ENCODE data around the gene DDX1.

Gene DDX1

DNA sequence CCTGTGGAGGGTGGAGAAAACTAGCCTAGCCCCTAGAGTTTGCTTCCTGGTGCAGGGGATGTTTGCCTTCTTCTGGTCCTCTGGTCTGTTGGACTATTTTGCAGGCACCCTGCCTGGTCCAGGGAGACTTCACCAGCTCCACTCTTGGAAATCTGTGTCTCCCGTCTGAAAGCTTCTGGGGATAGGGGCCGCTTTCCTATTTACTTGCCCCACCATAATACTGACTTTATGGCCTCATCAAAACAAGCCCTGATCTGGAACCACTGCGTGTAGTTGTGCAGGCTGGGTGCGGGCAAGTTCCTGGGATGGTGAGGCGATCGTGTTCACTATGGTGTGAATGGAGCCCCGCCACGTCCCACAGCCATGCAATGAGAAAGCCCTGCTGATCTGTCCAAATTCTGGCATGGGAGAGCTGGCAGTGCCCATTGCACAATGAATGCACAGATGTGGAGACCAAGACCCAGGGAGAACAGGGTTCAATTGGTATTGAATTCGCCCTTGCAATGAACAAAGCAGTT lies 74.3 kb downstream of the DDX1 start:
- DNase-seq = no peak

DNA sequence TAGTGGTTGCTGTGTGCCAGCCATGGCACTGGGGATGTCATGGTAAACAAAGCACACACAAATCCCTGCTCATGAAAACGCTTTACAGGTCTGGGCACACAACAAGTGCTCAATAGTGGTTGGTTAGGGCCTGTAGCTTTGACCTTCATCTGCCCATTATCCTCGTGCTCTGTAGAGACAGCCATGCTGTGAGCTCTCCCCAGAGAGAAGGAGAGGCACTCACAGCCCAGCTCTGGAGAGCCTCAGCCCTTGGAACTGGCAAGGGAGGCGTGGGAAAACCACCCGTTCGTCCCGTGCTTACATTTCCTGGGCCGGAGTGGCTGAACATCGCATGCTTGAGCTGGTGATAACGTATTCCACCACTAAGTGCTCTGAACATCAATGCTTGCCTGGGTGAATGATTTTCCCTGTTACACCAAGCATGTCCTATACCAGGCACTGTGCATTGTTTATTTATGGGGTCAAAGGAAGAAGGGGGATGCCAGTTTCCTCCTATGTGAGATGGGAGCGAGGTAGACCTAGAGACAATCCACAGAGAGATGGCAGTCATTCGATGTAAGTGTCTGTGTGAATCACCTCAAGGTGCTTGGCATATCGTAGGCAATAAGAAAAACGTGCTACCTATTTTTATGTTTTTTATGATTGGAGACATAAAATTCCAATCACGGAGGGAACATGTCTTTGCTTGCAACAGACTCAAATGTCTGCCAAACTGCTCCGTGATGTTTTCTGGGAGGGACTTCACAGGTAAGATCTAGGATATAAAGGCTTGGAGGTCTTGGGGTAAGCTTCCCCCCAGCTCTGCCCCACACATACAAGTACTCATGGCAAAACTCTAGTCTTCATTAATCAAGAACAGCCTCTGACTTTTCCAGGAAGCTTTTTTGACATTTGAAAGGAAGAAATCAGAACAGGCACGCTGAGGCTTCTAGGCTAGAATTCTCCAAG lies 75.5 kb downstream of the DDX1 start:
- peak; percentile 37 for DNase-seq

DNA sequence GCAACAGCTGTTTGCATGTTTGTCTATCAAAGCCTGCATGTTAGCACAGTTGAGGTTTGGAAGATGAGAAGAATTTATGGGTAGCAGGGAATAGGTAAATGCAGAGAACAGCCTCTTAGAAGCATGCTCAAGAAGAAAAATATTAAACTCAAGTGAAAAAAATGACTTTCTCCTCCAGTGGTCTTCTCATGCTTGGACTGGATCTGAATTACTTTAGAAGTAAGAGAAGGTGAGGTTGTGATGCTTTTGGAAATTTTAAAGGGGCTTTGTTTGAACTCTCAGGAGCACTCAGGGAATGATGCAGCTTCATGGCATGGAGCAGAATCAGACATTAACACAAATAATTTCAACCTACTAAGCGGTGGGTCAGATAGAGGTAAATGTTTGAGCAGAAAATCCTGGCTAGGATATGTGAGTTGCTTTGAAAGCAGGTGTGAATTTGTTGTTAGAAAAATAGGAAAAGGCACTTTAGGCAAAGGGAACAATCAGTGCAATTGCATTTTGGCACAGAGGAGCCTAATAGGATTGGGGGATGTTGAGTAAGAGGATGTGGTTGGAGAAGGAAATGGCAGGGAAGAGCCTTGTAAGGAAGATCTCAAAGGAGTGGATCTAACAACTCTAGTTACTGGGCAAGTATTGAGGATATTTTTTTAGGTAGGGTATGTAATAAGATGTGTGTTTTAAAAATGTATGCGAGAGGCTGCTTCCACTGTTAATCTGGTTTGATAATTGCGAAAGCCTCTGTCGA lies 76.3 kb downstream of the DDX1 start:
- DNase-seq = no peak

DNA sequence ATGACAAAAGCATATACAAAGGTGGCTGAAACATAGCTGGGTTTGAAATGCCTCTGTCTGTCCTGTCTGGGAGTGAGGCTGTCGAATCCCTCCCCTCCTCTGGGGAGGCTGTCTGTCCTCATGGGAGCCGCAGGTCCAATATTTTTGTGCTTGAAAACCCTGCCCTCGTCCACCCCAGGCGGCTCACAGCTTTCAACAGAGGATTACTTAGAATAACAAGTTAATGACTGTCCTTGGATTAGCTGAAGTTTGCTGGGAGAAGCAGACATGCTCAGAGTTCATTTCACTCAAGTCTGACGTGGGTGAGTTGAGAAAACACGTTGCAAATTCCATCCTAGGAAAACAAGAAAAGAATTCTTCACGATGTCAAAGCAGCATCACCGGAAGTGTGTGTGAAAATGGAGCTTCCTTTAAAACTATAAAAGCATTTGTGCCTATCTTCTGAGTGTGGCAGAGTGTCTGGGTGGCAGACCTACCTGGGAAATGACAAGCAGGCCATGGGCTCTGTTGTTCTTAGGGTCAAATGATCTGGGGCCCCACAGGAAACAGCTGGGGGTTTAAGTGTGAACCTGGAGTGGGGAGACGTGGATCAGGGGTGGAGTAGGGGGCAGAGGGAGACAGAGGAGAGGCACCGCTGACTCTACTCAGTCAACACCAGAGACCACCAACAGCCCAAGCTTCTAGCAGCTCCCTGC lies 77.1 kb downstream of the DDX1 start:
- DNase-seq = no peak

DNA sequence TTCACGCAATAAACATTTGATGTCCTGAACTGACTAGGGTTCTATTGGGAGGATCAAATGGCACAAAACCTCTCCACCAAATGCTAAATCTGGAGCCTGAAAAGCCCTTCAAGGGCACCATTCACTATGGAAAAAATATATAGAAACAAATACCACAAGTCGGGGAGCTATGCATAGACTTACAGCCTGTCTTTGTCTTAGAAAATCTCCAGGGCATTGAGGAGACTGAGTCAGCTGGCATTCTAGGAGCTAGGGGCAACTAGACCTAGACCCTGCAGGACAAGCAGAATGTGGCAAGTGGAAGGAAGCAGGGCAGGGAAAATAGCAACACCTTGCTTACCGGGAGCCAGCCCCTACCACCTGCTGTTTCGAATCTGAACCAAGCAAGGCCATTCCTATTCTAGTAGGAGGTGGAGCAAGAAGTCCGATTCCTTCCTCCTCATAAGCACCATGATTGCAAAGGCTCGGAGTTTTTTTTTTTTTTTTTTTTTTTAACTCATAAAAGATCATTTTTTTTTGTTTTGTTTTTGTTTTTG lies 77.8 kb downstream of the DDX1 start:
- no peak for DNase-seq

DNA sequence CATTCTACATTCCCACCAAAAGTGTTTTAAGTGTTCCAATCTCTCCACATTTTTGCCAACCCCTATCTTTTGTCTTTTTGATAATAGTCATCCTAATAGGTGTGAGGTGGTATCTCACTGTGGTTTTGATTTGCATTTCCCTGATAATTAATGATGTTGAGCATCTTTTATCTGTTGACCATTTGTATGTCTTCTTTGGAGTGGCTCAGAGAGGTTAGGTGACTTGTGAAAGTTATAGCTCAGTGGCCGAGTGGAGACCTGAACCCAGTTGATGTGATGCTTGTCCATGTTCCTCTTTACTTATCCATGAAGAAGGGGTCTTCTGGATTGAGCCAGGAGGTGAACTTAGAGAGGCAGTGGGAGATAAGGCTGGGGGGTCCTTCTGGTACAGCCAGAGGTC lies 78.8 kb downstream of the DDX1 start:
- DNase-seq = no peak

DNA sequence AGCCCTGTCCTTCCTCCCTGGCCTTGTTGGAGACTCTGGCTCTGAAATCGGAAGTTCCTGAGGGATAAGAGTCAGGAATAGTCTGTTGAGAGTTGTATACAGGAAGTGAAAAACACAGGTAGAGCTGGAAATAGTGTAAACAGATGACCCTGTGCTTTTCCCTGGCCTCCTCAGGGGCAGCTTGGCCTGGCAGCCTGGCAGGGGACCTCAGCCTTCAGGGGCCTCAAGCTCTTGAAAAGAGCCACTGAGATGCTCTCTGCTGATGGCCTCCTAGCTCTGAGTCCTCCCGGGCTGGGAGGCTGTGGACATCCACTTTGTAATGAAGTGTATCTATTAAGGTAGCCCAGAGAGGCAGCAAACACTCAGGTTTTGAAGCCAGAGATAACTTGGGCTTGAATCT lies 79.3 kb downstream of the DDX1 start:
- DNase-seq = no peak

DNA sequence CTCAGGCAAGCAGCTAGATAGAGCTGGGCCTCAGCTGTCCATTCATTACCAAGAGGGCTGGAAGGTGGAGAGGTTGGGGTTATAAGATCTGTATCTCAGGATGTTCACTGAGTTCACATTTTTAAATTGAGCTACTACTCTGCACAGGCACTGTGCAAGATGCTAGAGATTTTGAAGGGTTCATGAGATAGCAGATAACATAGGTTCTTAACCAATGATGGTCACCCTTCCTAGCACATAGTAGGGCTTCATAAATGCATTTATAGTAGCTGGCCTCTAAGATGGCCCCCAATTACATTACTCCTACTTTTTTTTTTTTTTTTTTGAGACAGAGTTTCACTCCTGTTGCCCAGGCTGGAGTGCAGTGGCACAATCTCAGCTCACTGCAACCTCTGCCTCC lies 79.7 kb downstream of the DDX1 start:
- DNase-seq = no peak

DNA sequence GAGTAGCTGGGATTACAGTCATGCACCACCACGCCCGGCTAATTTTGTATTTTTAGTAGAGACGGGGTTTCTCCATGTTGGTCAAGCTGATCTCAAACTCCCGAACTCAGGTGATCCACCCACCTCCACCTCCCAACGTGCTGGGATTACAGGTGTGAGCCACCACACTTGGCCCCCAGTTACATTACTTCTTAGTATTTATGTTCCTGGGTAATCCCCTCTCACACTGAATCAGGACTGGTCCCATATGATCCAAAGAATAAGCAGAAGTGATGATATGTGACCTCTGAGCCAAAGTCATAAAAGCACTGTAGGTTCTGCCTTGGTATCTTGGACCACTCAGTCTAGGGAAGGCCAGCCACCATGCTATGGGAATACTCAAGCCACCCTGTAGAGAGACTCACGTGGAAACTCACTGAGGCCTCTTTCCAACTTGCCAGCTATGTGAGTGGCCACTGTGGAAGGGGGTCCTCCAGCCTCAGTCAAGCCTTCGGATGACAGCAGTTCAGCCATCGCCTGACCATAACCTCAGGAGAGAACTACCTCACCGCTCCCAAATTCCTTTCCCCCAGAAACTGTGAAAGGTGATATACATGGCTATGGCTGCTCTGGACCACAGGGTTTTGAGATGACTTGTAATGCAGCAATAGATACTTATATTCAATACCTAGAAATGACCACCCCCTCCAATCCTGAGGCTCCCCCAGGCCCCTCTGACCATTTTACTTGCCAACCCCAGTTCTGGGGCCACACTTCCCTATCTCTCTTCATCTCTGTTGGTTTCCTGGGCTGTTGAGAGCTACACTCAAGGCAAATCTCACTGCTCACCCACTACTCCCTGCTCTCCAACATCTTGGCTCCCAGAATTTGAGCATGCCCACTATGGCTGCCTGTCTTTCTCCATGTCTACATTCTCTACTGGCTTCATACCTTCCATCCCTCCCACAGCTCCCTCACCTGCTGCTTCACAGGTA lies 80.5 kb downstream of the DDX1 start:
- DNase-seq = no peak

DNA sequence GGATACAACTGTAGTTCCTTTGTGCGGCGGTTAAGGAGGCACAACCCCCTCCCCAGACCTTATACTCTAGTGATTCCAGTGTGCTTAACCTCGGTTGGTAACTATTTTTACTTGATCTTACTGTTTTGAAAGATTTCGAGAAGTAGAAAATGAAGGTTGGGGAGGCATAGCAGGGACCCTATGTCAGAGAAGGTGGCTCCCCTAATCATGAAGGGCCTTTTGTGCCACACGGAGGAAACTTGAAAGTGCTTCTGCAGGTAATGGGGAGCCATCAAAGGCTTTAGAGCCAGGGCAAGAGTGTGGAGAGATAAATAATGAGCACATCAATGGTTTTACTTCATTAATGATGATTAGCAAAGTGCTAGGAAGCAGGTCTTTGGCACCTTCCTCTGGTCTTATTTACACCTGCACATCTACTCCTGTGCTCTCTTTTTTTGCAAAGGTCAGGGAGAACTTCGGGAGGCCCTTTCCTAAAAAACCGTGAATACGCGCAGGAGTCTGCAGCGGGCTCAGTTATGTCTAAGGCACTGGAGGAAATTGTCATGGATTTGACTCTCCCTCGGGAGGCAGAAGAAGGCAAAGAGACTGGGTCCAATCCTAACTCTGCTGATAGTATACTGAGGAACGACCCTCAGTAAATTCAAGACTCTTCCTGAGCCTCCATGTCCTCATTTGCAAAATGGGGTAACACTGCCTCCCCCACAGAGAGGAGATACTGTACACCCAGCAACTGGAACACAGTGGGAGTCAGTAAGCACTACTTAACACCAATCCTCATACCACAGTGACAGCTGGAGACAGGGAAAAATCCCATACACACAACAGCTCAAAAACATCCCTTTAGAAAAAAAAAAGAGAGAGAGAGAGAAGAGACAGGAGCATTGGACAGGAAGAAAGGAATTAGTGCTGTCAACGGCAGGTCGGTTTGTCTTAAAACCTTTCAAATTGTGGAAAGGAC lies 81.6 kb downstream of the DDX1 start:
- DNase-seq = no peak

DNA sequence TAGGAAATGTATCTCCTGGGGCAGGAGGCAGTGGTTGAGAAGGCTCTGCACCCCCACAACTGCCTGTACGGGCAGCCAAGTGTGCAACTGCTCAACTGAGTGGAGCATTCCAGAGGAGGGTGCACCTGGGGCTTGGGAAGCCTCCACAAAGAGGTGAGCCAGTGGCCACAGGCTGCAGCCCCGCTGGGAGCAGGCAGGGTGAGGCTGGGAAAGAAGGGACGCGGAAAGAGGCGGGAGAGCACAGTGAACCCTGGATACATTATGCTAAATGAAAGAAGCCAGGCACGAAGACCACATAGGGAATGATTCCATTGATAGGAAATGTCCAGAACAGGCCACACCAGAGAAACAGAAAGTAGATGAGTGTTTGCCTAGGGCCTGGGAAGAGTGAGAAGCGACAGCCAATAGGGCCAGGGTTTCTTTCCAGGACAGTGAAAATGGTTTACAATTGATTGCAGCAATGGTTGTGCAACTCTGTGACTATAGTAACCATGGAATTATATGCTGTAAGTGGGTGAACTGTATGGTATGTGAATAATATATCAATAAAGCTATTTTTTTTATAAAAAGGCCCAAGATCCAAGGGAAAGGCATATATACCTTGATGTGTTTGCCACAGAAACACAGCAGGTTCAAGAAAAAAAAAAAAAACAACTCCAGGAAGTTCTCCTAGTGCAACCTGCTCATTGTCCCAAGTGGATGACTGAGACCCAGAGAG lies 82.4 kb downstream of the DDX1 start:
- DNase-seq = peak; percentile 48

DNA sequence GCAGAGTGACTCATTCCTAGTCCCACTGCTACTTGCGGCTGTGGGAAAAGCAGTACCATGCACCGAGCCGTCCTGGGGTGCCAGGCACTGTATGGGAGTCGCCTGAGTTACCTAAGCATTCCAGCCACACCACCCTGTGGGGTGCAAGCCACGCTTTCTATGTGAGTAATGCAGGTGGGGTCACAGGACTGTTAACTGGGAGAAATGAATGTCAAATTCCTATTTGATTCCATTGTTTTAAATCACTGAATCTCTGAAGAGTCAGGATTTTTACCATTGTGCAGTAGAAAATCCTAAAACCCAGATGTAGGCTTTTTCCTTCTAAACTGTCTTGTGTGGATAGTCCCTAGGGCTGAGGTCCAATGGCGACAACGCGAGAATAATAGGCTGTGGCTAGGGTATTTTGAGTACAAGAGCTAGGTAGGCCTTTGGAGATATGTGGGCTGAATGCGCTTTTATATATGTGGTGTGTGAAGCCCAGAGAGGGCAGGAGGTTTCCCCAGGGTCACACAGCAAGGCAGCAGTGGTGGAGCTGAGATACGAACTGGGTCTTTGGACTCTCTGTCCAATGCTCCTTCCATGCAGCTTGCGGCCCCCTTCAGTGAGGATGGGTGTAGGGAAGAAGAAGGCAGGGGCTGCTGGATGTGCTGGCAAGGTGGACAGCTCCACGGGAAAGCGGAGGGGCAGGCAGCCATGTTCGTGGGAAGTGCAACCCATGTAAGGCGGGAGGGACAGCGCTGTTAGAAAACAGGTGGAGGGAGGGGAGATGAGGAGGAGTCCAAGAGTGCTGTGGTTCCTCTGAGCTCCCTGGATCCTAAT lies 83.2 kb downstream of the DDX1 start:
- DNase-seq = no peak

DNA sequence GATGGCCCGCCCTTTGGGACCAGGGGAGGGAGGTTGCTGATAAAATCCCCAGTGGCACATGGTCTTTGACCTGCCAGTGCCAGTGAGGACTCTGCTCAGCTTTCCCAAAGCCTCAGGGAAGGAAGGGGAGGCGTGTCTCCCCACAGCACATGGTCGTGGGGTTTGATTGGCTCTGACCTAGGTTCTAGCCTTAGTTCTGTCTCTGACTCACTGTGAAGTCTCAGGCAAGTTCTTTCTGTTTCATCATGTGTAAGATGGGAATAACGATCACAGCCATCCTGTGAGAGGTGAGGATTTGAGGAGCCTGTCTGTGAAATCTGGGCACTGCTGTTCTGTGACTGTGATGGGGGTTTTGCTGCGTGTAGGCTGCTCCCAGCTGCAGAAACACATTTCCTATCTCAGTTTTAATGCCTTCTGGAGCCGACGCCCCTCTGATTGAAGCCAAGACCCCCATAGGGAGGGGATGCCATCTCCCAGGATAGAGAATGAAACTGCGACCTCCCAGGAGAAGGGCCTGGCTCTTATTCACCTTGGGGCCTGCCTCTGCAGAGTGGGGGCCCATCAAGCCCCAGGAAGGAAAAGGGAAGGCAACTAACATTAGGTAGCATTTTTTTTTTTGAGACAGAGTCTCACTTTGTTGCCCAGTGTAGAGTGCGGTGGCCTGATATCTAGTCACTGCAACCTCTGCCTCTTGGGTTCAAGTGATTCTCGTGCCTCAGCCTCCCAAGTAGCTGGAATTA lies 84.0 kb downstream of the DDX1 start:
- DNase-seq = no peak

DNA sequence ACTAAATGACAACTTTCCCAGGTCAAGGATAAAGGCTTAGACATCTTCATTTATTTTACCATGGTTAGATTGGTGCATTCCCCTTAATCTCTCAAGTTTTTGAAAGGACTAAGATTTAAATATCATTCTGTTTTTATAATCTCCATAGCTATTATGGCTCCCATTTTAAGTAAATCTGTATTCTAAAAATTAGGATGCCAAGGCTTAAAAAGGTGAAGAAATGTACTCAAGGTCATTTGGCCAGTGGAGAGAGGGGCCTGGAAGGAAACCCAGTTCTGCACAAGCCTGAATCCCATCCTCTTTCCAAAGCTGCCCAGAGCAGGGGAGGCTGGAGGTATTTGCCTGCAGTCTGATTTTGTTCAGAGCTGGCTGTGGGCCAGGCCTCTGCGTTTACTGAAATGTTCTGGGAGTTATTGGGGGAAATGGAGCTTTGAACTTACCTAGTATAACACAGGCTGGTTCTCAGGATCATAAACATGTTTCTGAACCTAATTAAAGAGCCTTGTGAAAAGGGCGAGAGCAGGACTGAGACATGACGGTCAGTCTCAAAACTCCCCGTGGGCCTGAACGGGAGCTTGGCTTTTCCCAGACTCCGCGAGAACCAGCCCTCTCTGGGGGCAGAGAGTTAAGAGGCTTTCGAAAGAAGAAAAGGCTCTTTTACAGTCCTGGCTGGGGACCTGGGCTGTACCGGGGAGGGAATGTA lies 85.6 kb downstream of the DDX1 start:
- no peak for DNase-seq

DNA sequence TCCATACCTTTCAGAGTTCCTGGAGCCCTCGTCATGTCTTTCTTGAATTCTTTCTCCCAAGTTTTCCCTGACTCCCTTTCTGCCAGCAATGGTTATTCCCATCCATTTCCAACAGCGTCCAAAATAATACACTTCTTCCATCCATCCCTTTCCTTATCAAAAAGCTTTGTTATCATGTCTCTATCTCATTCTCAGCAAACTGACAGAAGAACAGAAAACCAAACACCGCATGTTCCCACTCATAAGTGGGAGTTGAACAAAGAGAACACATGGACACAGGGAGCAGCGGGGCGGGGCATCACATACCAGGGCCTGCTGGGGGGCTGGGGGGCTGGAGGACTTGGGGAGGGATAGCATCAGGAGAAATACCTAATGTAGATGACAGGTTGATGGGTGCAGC lies 86.7 kb downstream of the DDX1 start:
- no peak for DNase-seq

DNA sequence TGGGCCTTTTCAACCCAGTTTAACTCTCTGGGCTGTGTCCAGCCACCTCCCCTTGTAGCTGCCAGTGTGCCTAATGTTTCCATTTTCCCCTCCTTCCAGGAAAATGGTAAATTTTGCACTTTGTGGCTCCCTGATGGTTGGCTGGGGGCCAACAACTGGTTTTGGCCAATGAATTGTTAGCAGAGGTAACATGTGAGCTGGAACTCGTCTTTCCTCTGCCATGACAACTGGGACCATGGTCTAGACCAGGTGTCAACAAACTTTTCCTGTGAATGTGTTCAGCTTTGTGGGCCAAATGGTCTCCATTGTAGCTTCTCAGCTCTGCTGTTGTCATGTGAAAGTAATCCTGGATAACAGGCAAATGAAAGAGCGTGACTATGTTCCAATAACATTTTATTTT lies 87.2 kb downstream of the DDX1 start:
- no peak for DNase-seq

DNA sequence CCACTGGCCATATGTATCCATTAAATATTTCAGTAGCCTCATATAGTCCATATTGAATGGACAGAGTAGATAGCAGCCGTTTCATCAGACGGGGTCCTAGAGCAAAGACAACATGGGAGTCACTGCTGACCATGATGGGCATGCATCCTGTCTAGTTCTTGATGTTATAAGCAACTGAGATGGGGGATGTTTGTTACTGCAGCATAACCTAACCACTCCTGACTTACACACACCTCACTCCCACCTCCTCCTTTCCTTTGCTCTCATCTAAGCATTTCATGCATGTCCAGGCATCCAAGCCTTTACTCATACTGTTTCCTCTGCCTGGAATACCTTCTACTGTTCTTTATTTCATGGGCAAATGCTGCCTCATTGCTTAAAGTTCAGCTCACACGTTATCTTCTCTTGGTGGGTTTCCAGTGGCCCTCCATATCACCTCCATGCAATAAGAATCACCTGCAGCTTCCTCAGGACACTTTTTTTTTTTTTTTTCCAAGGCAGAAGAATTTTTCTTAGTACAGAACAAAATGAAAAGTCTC lies 87.8 kb downstream of the DDX1 start:
- DNase-seq = no peak

Data from retina (tissue), 1 donor.